Ishikawa (cell line): Measurements from ENCODE around the gene ASCC1.

Experiments used
- CEBPB ChIP-seq: IDR thresholded peaks from 2 replicates; pipeline ENCODE4 v1.6.1; 2012
- CREB1 ChIP-seq: IDR thresholded peaks from 2 replicates; pipeline ENCODE4 v1.6.1; 2012; ENCODE audit warnings: low read depth
- EP300 ChIP-seq: IDR thresholded peaks from 2 replicates; pipeline ENCODE4 v1.6.1; 2012; ENCODE audit warnings: borderline replicate concordance
- FOXM1 ChIP-seq: IDR thresholded peaks from 2 replicates; pipeline ENCODE4 v1.6.1; 2012; ENCODE audit warnings: low read depth, borderline replicate concordance
- RAD21 ChIP-seq: IDR thresholded peaks from 2 replicates; pipeline ENCODE4 v1.6.1; 2012; ENCODE audit warnings: low read depth
- TAF1 ChIP-seq: IDR thresholded peaks from 2 replicates; pipeline ENCODE4 v1.6.1; 2012; ENCODE audit warnings: low read depth, mild to moderate bottlenecking
- TF ChIP-seq, protein P1 (sequence below): IDR thresholded peaks from 2 replicates; pipeline ENCODE4 v1.6.1; 2012
- TF ChIP-seq, protein P2 (sequence below): IDR thresholded peaks from 2 replicates; pipeline ENCODE4 v1.6.1; 2012; ENCODE audit warnings: low read depth, mild to moderate bottlenecking

DNA sequence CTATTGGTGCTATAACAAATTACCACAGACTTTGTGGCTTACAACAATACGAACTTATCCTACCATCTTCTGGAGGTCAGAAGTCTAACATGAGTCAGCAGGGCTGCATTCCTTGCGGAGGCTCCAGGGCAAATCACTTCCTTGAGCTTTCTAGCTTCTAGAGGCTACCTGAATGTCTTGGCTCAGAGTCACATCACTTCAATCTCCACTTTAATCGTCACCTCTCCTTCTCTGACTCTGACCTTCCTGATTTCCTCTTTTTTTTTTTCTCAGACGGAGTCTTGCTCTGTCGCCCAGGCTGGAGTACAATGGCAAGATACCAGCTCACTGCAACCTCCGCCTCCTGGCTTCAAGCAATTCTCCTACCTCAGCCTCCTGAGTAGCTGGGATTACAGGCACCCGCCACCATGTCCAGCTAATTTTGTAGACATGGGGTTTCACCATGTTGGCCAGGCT, 44.9 kb downstream of the ASCC1 start:
- TF ChIP-seq EP300 = peak; percentile 57; the same call in 1 of the 2 replicates
- TF ChIP-seq, protein P1, sequence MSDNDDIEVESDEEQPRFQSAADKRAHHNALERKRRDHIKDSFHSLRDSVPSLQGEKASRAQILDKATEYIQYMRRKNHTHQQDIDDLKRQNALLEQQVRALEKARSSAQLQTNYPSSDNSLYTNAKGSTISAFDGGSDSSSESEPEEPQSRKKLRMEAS = no peak
- TF ChIP-seq FOXM1 = no peak
- TF ChIP-seq, protein P2, sequence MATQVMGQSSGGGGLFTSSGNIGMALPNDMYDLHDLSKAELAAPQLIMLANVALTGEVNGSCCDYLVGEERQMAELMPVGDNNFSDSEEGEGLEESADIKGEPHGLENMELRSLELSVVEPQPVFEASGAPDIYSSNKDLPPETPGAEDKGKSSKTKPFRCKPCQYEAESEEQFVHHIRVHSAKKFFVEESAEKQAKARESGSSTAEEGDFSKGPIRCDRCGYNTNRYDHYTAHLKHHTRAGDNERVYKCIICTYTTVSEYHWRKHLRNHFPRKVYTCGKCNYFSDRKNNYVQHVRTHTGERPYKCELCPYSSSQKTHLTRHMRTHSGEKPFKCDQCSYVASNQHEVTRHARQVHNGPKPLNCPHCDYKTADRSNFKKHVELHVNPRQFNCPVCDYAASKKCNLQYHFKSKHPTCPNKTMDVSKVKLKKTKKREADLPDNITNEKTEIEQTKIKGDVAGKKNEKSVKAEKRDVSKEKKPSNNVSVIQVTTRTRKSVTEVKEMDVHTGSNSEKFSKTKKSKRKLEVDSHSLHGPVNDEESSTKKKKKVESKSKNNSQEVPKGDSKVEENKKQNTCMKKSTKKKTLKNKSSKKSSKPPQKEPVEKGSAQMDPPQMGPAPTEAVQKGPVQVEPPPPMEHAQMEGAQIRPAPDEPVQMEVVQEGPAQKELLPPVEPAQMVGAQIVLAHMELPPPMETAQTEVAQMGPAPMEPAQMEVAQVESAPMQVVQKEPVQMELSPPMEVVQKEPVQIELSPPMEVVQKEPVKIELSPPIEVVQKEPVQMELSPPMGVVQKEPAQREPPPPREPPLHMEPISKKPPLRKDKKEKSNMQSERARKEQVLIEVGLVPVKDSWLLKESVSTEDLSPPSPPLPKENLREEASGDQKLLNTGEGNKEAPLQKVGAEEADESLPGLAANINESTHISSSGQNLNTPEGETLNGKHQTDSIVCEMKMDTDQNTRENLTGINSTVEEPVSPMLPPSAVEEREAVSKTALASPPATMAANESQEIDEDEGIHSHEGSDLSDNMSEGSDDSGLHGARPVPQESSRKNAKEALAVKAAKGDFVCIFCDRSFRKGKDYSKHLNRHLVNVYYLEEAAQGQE = no peak
- no peak for TF ChIP-seq TAF1
- peak; percentile 17; the same call in 1 of the 2 replicates for TF ChIP-seq RAD21
- TF ChIP-seq CEBPB = no peak
- TF ChIP-seq CREB1 = no peak
